LNCaP clone FGC (cell line): ENCODE data around the gene TNK2.
"Not testable (repeated sequence)": the region's sequence is repeated elsewhere in the genome, so short reads cannot be mapped to it uniquely, and the experiment has no call there.

Experiments
- DNase-seq: peaks from one replicate; pipeline ENCODE4 v3.0.0-alpha.2; 2011; ENCODE audit warnings: low read depth
- H3K4me3 ChIP-seq: 2 replicates; pipeline ENCODE4 v1.5.1; 2011; ENCODE audit warnings: mild to moderate bottlenecking, low read depth, low read length, control low read depth
- TF ChIP-seq, protein P1 (sequence below): IDR thresholded peaks from 2 replicates; pipeline ENCODE4 v1.5.1; 2012; ENCODE audit warnings: mild to moderate bottlenecking; ENCODE audit not compliant: control insufficient read depth, insufficient read depth; ENCODE audit errors: extremely low read depth

The TNK2 gene

DNA sequence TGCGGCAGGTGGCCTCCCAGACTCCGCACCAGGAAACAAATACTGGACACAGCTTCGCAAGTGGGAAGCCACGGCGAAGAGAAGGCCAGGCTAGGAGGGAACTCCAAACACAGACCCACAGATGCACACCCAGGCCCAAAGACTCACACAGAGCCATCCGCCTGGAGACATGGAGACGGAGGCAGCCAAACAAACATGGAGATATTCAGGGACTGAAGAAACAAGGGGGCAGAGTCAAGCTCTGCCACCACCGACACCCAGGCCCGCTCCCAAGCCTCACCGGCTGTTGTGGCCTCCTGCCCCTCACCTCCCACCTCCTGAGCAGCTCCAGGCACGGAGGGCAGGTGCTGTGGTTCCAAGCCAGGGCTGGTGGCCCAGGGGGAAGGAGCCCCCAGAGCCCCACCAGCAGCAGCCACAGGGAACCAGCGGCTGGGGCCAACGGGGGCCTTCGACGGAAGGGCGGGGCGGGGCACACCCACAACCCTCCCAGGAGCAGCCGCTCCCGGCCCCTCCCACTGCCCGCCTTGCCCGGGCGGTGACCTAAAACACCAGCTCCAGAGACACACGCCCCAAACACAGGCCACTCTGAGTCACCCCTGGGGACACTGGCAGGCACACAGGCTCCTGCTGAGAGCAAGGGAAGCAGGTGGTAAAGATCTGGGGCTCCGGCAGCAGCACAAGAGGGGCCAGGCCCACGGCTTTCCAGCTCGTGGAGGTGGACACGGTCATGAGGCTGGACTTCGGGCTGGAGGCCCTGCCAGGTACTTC is 31.9 kb downstream of the TNK2 start:
- DNase-seq = no peak
- TF ChIP-seq, protein P1, sequence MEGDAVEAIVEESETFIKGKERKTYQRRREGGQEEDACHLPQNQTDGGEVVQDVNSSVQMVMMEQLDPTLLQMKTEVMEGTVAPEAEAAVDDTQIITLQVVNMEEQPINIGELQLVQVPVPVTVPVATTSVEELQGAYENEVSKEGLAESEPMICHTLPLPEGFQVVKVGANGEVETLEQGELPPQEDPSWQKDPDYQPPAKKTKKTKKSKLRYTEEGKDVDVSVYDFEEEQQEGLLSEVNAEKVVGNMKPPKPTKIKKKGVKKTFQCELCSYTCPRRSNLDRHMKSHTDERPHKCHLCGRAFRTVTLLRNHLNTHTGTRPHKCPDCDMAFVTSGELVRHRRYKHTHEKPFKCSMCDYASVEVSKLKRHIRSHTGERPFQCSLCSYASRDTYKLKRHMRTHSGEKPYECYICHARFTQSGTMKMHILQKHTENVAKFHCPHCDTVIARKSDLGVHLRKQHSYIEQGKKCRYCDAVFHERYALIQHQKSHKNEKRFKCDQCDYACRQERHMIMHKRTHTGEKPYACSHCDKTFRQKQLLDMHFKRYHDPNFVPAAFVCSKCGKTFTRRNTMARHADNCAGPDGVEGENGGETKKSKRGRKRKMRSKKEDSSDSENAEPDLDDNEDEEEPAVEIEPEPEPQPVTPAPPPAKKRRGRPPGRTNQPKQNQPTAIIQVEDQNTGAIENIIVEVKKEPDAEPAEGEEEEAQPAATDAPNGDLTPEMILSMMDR = no peak
- H3K4me3 ChIP-seq = no peak overlapping the region

DNA sequence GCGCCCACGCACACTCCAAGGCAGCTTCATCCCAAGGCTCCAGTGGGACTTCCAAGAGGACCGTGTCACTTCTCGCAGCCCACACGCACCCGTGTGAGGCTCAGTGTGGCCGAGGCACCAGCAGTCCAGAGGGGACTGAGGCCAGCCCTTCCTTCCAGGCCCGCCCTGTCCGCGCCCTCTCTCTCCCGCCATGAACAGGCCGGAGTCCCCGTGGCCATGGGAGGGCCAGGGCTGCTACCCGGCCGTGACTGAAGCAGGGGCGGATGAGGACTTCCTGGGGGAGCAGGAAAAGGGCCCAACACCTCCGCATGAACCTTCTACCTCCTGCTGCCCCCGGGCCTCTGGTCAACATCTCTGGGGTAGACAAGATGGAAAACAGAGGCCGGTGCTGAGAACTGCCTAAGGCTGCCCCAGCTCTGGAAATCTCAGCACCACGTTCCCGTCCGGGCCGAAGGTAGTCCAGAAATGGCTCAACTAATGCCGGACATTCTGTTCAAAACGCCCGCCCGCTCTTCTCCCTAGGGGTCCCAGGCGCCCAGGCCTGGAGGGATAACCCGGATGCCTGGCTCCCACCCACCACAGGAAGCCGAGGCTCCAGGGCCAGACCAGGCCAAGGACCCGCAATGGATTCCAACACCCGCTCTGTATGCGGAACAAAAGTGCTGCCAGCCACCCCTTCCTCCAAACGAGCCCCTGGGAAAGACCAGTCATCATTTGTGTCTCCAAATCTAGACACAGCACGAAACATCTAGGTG is 32.7 kb downstream of the TNK2 start:
- TF ChIP-seq, protein P1 = no peak
- no peak for DNase-seq
- H3K4me3 ChIP-seq = no peak overlapping the region

DNA sequence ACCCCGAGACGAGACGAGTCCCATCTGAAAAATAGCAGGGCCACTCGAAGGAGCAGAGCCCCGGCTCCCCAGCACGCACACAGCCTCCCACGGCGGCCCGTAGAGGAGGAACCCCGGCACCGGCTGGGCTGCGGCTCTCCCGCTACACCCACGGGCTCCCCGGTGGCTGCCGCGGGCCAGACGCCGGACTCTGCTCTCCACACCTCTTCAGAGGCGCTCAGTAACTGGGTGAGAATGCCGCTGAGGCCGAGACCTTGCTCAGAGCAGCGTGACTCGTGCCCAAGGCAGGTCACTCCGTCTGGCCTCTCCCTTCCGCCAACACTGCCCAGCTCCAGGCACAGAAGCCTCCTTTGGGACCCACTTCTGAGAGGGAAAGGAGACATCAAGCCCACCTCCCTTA is 34.4 kb downstream of the TNK2 start:
- TF ChIP-seq, protein P1 = no peak
- no peak overlapping the region for H3K4me3 ChIP-seq
- DNase-seq = no peak

DNA sequence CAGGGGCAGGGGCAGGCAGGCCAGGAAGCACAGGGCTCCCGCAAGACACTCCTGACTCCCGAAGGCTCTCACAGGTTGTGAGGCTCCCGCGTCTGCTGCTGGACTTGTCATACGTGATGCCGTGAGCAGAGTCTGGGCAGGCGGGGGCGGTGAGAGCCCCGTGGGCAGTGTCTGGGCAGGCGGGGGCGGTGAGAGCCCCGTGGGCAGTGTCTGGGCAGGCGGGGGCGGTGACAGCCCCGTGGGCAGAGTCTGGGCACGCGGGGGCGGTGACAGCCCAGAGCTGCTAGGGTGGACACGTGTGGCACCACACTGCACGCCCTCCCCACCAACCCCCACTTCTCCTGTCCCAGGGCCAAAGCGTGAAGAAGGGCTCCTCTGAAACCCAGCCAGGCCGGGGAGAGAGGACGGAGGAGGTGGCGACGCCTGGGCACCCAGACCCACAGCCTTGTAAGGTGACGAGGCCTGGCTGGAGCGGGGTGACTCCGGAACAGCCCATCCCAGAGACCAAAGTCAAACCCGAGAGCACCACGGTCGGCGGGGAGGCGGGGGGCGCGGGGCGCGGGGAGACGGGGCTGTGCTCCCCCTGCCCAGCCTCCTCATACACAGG is 35.0 kb downstream of the TNK2 start:
- no peak overlapping the region for H3K4me3 ChIP-seq
- TF ChIP-seq, protein P1 = no peak
- no peak for DNase-seq

DNA sequence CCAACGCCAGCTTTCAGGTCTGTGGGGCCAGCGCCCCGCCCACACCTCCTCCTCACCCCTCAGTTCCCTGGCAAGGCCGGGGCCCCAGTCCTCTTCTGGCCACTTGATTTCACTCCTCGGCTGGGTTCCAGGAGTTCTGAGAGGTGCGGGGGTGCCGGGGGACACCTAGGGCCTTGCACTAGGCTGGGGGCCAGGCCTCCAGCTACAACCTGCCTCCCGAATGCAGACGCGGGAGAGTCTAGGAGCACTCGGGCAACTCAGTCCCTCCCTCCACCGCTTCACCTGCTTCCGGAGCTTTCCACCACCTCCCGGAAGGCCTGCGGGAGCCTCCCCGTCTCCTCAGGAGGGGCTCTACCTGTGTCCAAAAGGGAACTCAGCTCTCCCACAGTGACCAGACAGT is 35.6 kb downstream of the TNK2 start:
- no peak overlapping the region for H3K4me3 ChIP-seq
- TF ChIP-seq, protein P1 = no peak
- no peak for DNase-seq

DNA sequence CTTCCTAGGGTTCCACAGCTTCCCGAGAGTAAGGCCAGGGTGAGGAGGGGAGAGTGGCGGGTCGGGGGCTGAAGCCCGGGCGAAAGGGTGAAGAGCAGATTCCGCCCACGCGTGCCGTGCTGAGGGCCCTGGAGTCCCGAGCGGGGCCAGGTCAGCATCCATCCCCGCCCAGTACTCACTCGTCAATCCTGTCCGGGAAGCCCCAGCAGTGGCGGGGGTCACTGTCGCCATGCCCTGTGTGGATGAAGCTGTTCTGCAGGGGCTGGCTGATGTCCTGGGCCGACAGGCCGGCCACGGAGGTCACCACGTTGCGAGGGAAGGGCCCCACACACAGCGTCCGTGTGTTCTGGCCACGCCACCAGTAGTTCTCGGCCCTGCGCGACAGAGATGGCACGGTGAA is 36.3 kb downstream of the TNK2 start:
- H3K4me3 ChIP-seq = no peak overlapping the region
- DNase-seq = no peak
- TF ChIP-seq, protein P1 = no peak

DNA sequence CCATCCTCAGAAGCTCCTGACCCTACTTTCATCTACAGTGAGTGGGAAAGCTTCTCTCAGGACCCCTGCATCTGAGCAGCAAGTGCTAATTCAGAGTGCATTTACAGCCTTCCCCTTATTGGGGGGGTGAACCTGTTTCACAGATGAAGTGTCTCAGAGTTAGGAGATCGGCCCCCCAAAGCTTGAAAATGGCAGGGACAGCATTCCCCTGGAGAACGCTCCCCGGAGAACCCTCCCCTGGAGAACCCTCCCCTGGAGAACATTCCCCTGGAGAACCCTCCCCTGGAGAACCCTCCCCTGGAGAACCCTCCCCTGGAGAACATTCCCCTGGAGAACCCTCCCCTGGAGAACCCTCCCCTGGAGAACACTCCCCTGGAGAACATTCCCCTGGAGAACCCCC is 36.7 kb downstream of the TNK2 start:
- not testable (repeated sequence) for DNase-seq, H3K4me3 ChIP-seq
